ENCODE measurements around the gene PRKAR1A.

PRKAR1A gene

DNA sequence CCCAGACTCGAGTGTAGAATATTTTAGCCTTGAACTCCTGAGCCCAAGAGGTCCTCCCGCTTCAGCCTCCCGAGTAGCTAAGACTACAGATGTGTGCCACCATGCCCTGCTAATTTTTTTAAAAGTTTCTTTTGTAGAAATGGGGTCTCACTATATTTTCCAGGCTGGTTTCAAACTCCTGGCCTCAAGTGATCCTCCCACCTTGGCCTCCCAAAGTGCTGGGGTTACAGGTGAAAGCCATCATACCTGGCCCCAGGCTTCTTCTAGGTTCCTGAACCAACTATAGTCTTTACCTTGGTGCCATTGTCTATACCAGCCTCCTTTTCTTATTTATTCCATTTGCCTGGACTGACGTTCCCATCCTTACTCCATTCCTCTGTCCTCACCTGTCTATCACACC is 17.1 kb upstream of the PRKAR1A start:
- Histone ChIP-seq H3K4me3 (replicated peaks; ENCODE audit: low read depth, low read length) (no peak overlapping the region), H3K36me3 (ENCODE audit: control insufficient read depth, insufficient read depth, low read length) (no peaks in the 10 kb centered on the region), H3K27me3 (replicated peaks; ENCODE audit: control insufficient read depth, insufficient read depth, low read length) (no peaks in the 10 kb centered on the region)
- TF ChIP-seq, protein P1, sequence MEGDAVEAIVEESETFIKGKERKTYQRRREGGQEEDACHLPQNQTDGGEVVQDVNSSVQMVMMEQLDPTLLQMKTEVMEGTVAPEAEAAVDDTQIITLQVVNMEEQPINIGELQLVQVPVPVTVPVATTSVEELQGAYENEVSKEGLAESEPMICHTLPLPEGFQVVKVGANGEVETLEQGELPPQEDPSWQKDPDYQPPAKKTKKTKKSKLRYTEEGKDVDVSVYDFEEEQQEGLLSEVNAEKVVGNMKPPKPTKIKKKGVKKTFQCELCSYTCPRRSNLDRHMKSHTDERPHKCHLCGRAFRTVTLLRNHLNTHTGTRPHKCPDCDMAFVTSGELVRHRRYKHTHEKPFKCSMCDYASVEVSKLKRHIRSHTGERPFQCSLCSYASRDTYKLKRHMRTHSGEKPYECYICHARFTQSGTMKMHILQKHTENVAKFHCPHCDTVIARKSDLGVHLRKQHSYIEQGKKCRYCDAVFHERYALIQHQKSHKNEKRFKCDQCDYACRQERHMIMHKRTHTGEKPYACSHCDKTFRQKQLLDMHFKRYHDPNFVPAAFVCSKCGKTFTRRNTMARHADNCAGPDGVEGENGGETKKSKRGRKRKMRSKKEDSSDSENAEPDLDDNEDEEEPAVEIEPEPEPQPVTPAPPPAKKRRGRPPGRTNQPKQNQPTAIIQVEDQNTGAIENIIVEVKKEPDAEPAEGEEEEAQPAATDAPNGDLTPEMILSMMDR (IDR thresholded peaks at IDR 0.05; ENCODE audit: insufficient read depth, low read length, poor library complexity, severe bottlenecking): no peak
- DNase-seq (ENCODE audit: extremely low read depth, insufficient read length): no peak

DNA sequence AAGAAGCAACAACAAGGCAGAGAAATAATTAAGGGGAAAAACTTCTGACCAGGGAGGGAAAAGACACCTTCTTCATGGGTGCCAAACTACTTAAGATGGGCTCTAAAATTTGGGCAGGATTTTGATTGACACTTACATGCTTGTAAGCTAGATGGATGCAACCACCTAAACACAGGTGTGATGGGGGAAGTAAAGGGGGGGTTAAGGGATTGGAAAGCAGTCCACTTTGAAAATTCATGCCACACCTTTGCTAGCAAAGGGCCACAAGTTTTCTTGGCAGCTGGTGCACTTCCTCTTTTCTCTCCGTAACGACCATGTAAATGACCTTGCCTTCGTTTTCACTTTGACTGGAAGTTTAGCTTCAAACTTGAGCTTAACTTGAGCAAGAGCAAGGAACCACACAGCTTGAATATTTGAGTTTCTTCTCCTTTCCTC is 14.3 kb upstream of the PRKAR1A start:
- peak; percentile 79 for DNase-seq (ENCODE audit: extremely low read depth, insufficient read length)
- no peaks in the 10 kb centered on the region for H3K27me3 ChIP-seq (replicated peaks; ENCODE audit: control insufficient read depth, insufficient read depth, low read length)
- no peak overlapping the region for H3K4me3 ChIP-seq (replicated peaks; ENCODE audit: low read depth, low read length)
- TF ChIP-seq, protein P1 (IDR thresholded peaks at IDR 0.05; ENCODE audit: insufficient read depth, low read length, poor library complexity, severe bottlenecking): no peak
- no peaks in the 10 kb centered on the region for H3K36me3 ChIP-seq (ENCODE audit: control insufficient read depth, insufficient read depth, low read length)

DNA sequence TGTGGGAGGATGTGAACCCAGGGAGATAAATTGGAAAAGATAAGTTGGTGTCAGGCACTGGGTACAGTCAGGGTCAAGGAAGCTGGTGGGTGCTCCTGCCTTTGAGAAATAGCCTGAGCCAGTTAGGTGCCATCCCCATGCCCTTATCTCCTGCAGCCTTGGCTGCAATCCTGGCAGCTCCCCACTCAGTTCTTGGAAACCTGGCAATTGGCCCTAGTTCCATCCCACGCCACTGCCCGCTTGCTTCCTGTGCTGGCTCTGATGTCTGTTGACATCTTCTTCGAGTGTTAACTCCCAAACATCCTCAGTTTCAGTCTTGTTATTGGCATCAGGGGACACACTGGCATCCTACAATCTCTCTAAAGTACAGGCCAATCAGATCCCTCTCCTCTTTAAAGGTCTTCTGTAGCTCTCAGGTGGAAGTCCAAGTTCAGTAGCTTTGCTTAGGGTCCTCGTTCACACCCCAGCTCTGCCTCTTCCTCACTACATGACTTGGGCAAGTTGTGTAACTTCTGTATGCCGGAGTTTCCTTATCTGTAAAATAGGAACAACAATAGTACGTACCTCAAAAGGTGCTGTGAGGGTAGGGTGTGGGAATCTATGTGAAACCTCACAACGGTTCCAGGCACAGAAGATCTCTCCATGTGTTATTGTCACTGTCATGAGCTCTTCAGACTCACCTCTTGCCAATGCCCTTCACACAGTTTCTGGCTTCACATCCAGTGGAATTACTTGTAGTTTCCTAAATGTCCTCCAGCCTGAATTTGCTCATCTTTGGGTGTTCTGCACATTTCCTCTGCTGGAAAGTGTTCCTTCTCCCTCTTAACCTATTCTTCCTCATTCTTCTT is 13.5 kb upstream of the PRKAR1A start:
- TF ChIP-seq, protein P1 (IDR thresholded peaks at IDR 0.05; ENCODE audit: insufficient read depth, low read length, poor library complexity, severe bottlenecking): no peak
- no peaks in the 10 kb centered on the region for H3K27me3 ChIP-seq (replicated peaks; ENCODE audit: control insufficient read depth, insufficient read depth, low read length)
- peak; percentile 26 for DNase-seq (ENCODE audit: extremely low read depth, insufficient read length)
- H3K36me3 ChIP-seq (ENCODE audit: control insufficient read depth, insufficient read depth, low read length): no peaks in the 10 kb centered on the region
- no peak overlapping the region for H3K4me3 ChIP-seq (replicated peaks; ENCODE audit: low read depth, low read length)

GRCh38 chr17:68499587-68499986 is 12.6 kb upstream of the PRKAR1A start:
- TF ChIP-seq, protein P1 (IDR thresholded peaks at IDR 0.05; ENCODE audit: insufficient read depth, low read length, poor library complexity, severe bottlenecking): no peak
- Histone ChIP-seq H3K4me3 (replicated peaks; ENCODE audit: low read depth, low read length) (no peak overlapping the region), H3K36me3 (ENCODE audit: control insufficient read depth, insufficient read depth, low read length) (no peaks in the 10 kb centered on the region), H3K27me3 (replicated peaks; ENCODE audit: control insufficient read depth, insufficient read depth, low read length) (no peaks in the 10 kb centered on the region)
- no peak for DNase-seq (ENCODE audit: extremely low read depth, insufficient read length)

DNA sequence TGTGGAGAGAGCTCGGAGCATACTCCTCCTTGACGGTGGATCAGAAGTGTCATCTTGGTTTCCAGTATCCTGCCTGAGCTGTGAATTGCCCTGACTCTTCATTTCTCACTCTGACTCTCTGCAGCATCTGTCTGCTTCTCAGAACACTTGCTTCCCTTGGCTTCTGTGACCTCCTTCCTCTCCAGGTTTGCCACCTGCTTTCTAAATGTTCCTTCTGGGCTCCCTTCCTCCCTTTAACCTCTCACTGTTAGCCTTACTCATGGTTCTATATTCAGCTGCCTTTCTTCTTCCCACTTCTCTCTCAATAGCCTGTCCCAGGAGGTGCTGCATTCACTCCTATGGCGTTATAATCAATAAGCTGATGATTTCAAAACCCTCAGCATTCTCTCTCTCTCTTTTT is 11.2 kb upstream of the PRKAR1A start:
- Histone ChIP-seq H3K36me3 (ENCODE audit: control insufficient read depth, insufficient read depth, low read length) (no peaks in the 10 kb centered on the region), H3K27me3 (replicated peaks; ENCODE audit: control insufficient read depth, insufficient read depth, low read length) (no peaks in the 10 kb centered on the region), H3K4me3 (replicated peaks; ENCODE audit: low read depth, low read length) (no peak overlapping the region)
- DNase-seq (ENCODE audit: extremely low read depth, insufficient read length): no peak
- TF ChIP-seq, protein P1 (IDR thresholded peaks at IDR 0.05; ENCODE audit: insufficient read depth, low read length, poor library complexity, severe bottlenecking): no peak
